HEK293T (cell line): ENCODE results near the gene TTC39B.

Experiments used
- BHLHE40 ChIP-seq: fragments of 450-650 bp; IDR thresholded peaks from 2 replicates; pipeline ENCODE4 v1.6.1; 2016; ENCODE audit warnings: mild to moderate bottlenecking, moderate library complexity, borderline replicate concordance
- FOXA1 ChIP-seq: fragments of 450-650 bp; IDR thresholded peaks from 2 replicates; pipeline ENCODE4 v1.6.1; 2016; ENCODE audit warnings: mild to moderate bottlenecking
- FOXK2 ChIP-seq: fragments of 450-650 bp; IDR thresholded peaks from 2 replicates; pipeline ENCODE4 v1.6.1; 2016; ENCODE audit warnings: mild to moderate bottlenecking
- FOXM1 ChIP-seq: fragments of 450-650 bp; IDR thresholded peaks from 2 replicates; pipeline ENCODE4 v1.6.1; 2017; ENCODE audit warnings: mild to moderate bottlenecking, borderline replicate concordance
- HDGF ChIP-seq: fragments of 450-650 bp; IDR thresholded peaks from 2 replicates; pipeline ENCODE4 v1.6.1; 2017; ENCODE audit warnings: antibody characterized with exemption, borderline replicate concordance
- L3MBTL2 ChIP-seq: fragments of 450-650 bp; conservative IDR thresholded peaks from 2 replicates; pipeline ENCODE4 v1.6.1; 2016; ENCODE audit warnings: mild to moderate bottlenecking
- NFRKB ChIP-seq: fragments of 450-650 bp; IDR thresholded peaks from 2 replicates; pipeline ENCODE4 v1.6.1; 2016; ENCODE audit warnings: mild to moderate bottlenecking, moderate library complexity
- SP1 ChIP-seq: fragments of 450-650 bp; IDR thresholded peaks from 2 replicates; pipeline ENCODE4 v1.6.1; 2017
- SUZ12 ChIP-seq: fragments of 450-650 bp; IDR thresholded peaks from 2 replicates; pipeline ENCODE4 v1.6.1; 2016; ENCODE audit warnings: mild to moderate bottlenecking

DNA sequence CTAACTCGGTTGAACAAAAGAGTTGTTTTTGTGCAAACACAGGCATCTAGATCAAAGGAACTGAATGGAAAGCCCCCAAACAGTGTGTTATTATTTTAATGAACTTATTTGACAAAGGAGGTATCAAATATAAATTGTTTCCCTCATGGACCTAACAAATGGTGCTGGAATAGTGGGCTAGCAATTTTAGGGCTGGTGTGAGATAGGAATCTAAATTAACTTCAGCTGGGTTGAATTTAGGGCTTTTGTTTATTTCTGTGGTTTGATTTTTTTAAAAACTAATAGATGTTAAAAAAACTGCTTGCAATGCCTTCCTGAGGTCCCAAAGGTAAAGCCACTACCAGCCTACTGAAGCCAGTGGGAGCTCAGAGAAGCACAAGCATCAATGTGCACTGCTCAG, 42.1 kb downstream of the TTC39B start:
- TF ChIP-seq SP1: no peak
- TF ChIP-seq SUZ12: no peak
- no peak for TF ChIP-seq HDGF
- TF ChIP-seq FOXM1: no peak
- no peak for TF ChIP-seq L3MBTL2
- TF ChIP-seq FOXK2: no peak
- no peak for TF ChIP-seq FOXA1
- TF ChIP-seq NFRKB: no peak
- no peak for TF ChIP-seq BHLHE40
